ENCODE data around the gene NOL4L. TPM values are rescaled to one million over a fixed set of nuclear protein-coding genes. Genes with fewer than 3 reads are reported as not detected.

Gene NOL4L
- total RNA-seq, 1 donor from 2014 or later = 44.1 TPM

DNA sequence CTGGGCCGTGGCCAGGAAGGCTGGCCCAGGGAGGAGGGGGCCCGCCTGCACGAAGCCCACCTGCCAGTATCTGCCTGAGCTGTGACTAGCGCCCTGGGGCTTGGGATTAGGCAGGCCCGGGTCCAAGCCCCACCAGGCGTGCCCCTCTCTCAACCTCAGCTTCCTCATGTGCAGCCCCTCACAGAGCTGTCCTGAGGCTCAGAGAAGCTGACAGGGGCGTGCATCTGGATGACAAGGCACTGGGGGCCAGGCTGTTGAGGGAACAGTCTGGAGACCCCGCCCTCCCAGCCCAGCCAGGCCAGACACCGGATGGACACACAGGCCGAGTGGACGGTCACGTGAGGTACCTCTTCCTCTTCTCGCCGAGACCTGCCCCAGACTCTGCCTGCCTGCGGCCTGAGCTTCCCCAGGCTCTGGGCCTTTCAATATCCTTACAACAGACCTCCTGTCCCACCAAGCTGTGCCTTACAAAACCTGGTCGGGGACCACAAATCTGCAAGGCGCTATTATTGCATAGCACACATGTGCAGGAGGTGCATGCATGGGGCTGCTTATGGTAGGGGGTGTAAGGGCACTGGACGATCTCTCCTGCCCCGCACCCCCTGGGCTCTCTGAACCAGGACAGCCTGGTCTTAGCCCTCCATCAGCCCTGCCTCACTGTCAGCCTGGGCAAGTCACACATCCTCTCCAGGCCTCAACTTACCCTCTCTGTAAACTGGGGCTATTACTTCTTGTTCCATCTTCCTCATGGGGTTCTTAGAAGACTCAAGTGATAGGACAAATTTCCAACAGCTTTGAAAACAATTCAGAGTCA lies 20.0 kb downstream of the NOL4L start:
- no peak for DNase-seq (ENCODE audit: low read depth)
- TF ChIP-seq, protein P1, sequence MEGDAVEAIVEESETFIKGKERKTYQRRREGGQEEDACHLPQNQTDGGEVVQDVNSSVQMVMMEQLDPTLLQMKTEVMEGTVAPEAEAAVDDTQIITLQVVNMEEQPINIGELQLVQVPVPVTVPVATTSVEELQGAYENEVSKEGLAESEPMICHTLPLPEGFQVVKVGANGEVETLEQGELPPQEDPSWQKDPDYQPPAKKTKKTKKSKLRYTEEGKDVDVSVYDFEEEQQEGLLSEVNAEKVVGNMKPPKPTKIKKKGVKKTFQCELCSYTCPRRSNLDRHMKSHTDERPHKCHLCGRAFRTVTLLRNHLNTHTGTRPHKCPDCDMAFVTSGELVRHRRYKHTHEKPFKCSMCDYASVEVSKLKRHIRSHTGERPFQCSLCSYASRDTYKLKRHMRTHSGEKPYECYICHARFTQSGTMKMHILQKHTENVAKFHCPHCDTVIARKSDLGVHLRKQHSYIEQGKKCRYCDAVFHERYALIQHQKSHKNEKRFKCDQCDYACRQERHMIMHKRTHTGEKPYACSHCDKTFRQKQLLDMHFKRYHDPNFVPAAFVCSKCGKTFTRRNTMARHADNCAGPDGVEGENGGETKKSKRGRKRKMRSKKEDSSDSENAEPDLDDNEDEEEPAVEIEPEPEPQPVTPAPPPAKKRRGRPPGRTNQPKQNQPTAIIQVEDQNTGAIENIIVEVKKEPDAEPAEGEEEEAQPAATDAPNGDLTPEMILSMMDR (conservative IDR thresholded peaks at IDR 0.05; ENCODE audit: low read depth, low read length) = no peak
- H3K4me3 ChIP-seq (ENCODE audit: low read depth, low read length) = no peak overlapping the region

GRCh38 chr20:32564440-32564839 lies 20.7 kb downstream of the NOL4L start:
- TF ChIP-seq, protein P1 (conservative IDR thresholded peaks at IDR 0.05; ENCODE audit: low read depth, low read length) = no peak
- DNase-seq (ENCODE audit: low read depth) = no peak
- H3K4me3 ChIP-seq (ENCODE audit: low read depth, low read length) = no peak overlapping the region

GRCh38 chr20:32563311-32564272 lies 21.5 kb downstream of the NOL4L start:
- no peak overlapping the region for H3K4me3 ChIP-seq (ENCODE audit: low read depth, low read length)
- TF ChIP-seq, protein P1 (conservative IDR thresholded peaks at IDR 0.05; ENCODE audit: low read depth, low read length) = no peak
- DNase-seq (ENCODE audit: low read depth) = no peak

GRCh38 chr20:32562495-32562911 lies 22.6 kb downstream of the NOL4L start:
- H3K4me3 ChIP-seq (ENCODE audit: low read depth, low read length) = no peak overlapping the region
- TF ChIP-seq, protein P1 (conservative IDR thresholded peaks at IDR 0.05; ENCODE audit: low read depth, low read length) = no peak
- DNase-seq (ENCODE audit: low read depth) = no peak

DNA sequence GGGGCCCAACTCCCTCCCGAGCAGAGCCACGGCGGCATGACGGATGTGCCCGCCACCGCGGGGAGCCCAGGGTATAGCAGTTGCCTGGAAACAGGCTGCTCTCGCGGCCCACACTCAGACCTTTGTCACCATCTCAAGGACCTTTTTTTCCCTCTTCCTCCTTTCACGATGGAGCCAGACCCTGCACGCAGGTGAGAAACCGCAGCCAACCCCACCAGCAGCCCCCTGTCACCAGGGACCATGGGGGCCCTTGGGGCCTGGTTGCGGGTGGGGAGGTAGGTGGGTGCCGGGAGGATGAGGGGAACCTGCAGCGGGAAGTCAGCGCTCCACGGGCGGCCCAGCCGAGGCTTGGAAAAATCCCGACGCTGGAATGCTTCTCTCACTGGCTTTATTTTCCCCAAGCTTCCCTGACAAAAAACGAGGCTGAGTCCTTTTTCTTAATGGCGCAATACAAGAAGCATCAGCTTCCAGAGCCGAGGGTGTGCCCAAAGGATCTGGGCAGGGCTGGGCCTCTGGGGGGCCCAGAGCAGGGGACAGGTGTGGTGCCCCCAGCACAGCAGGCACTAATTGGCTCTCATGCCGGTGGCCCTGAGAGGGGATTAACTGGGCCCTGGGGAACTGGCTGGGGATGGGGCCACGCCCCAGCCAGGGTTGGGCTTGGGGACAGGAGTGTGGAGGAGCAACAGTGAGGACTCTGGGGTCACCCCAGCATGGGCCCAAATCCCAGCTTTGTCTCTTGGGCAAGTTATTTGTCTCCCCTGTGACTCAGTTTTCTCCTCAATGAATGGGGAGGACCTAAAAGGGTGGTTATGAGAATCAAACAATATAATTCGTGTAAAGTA lies 23.9 kb downstream of the NOL4L start:
- TF ChIP-seq, protein P1 (conservative IDR thresholded peaks at IDR 0.05; ENCODE audit: low read depth, low read length) = no peak

GRCh38 chr20:32560482-32560988 lies 24.6 kb downstream of the NOL4L start:
- DNase-seq (ENCODE audit: low read depth) = no peak
- no peak overlapping the region for H3K4me3 ChIP-seq (ENCODE audit: low read depth, low read length)
- TF ChIP-seq, protein P1 (conservative IDR thresholded peaks at IDR 0.05; ENCODE audit: low read depth, low read length) = no peak

More for the DNA sequence above, 23.9 kb downstream of the NOL4L start:
- no peak overlapping the region for H3K4me3 ChIP-seq (ENCODE audit: low read depth, low read length)
- no peak for DNase-seq (ENCODE audit: low read depth)
